ENCODE measurements around the gene SRPK2. TPM values are rescaled to one million over a fixed set of nuclear protein-coding genes. Genes with fewer than 3 reads are reported as not detected.

SRPK2 gene
- total RNA-seq, 1 donor from 2014 or later, result 69.5 TPM

DNA sequence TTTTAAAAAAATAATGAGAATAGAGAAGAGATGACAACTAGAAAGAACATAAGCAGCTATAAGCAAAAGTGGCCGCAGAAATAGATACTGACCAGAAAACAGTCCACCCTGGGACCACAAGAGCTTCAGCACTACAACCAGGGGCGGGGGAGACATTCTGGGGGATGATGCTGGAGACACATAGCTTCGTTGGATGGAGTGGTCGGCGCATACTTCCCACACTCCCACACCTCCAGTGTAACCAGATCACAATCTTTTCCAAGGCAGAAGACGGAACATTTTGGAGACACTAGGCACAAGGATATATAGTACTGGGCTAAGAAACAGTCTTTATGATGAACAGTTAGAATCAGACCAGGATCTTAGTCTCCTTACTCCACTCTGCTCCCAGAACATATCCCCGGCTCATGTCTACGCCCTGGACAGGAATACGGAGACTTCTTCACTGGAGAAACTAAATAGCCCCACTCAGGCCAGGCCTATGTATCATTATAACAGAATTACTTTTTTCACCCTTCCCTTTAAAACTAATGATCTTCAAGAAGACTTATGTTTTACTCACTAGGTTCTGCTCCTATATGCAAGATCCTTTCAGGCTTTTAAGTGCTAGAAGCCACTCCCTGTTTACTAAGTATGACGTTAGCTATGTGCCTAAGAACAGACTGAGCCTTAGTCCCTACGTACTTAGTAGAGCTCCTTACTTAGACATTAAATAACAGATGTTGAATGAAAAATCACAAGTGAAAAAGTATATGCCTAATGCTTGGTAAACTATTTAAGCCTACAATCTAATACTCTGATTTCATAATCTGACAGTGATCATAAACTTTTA, 169.6 kb downstream of the SRPK2 start:
- Mint-ChIP-seq H3K27me3 (ENCODE audit: unreplicated experiment) (no peaks in the 10 kb centered on the region), H3K4me3 (ENCODE audit: unreplicated experiment) (no peak overlapping the region), H3K27ac (ENCODE audit: unreplicated experiment) (no peak overlapping the region), H3K4me1 (ENCODE audit: unreplicated experiment) (peaks cover 45% of the 10 kb centered on the region), H3K9me3 (ENCODE audit: unreplicated experiment) (no peaks in the 10 kb centered on the region), H3K36me3 (ENCODE audit: unreplicated experiment) (peaks cover 3% of the 10 kb centered on the region)
- TF ChIP-seq, protein P1, sequence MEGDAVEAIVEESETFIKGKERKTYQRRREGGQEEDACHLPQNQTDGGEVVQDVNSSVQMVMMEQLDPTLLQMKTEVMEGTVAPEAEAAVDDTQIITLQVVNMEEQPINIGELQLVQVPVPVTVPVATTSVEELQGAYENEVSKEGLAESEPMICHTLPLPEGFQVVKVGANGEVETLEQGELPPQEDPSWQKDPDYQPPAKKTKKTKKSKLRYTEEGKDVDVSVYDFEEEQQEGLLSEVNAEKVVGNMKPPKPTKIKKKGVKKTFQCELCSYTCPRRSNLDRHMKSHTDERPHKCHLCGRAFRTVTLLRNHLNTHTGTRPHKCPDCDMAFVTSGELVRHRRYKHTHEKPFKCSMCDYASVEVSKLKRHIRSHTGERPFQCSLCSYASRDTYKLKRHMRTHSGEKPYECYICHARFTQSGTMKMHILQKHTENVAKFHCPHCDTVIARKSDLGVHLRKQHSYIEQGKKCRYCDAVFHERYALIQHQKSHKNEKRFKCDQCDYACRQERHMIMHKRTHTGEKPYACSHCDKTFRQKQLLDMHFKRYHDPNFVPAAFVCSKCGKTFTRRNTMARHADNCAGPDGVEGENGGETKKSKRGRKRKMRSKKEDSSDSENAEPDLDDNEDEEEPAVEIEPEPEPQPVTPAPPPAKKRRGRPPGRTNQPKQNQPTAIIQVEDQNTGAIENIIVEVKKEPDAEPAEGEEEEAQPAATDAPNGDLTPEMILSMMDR (IDR thresholded peaks at IDR 0.05), result no peak
- no peak for DNase-seq (ENCODE audit: extremely low spot score, unreplicated experiment)

DNA sequence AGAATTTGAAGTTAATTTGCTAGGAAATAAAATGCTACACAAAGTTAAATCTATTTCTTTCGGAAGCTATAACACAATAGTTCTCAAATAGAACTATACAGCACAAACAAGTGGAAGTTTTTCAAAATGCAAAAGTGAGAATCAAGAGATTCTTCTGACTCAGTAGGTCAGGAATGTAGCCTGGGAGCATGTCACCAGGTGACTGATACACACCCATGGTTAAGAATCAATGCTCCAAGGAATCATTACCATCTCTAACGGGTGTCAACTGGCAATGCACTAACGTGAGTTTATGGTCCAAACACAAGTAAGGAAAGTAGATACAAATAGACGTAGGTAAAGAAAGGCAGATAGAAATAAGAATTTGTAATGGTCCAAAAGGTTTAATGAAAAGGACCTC, 170.5 kb downstream of the SRPK2 start:
- no peak overlapping the region for H3K27ac Mint-ChIP-seq (ENCODE audit: unreplicated experiment)

DNA sequence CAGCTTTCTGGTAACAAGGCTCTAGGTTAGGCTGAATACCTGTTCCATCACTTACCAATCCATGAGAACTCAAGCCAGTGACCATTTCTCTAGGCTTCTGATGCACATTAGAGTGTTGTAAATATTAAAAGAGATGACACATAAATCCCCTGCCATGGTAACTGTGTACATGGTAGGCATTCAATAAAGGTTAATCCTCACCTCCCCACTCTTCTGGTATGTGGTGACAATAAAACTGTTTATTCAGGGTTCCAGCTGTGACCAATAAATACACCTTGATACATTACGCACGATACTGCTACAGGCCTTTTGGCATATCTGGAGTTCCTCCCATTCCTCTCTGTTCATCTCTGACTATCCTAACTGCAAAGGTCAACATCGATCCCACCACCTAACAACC, 171.9 kb downstream of the SRPK2 start:
- Mint-ChIP-seq H3K4me3 (ENCODE audit: unreplicated experiment) (no peak overlapping the region), H3K27ac (ENCODE audit: unreplicated experiment) (no peak overlapping the region), H3K27me3 (ENCODE audit: unreplicated experiment) (no peaks in the 10 kb centered on the region), H3K9me3 (ENCODE audit: unreplicated experiment) (no peaks in the 10 kb centered on the region), H3K4me1 (ENCODE audit: unreplicated experiment) (peaks cover 31% of the 10 kb centered on the region), H3K36me3 (ENCODE audit: unreplicated experiment) (peaks cover 3% of the 10 kb centered on the region)
- no peak for DNase-seq (ENCODE audit: extremely low spot score, unreplicated experiment)
- TF ChIP-seq, protein P1 (IDR thresholded peaks at IDR 0.05), result no peak

More for the DNA sequence above, 170.5 kb downstream of the SRPK2 start:
- Mint-ChIP-seq H3K27me3 (ENCODE audit: unreplicated experiment) (no peaks in the 10 kb centered on the region), H3K9me3 (ENCODE audit: unreplicated experiment) (no peaks in the 10 kb centered on the region), H3K4me1 (ENCODE audit: unreplicated experiment) (peaks cover 39% of the 10 kb centered on the region), H3K36me3 (ENCODE audit: unreplicated experiment) (peaks cover 3% of the 10 kb centered on the region), H3K4me3 (ENCODE audit: unreplicated experiment) (no peak overlapping the region)
- no peak for DNase-seq (ENCODE audit: extremely low spot score, unreplicated experiment)
- TF ChIP-seq, protein P1 (IDR thresholded peaks at IDR 0.05), result no peak

DNA sequence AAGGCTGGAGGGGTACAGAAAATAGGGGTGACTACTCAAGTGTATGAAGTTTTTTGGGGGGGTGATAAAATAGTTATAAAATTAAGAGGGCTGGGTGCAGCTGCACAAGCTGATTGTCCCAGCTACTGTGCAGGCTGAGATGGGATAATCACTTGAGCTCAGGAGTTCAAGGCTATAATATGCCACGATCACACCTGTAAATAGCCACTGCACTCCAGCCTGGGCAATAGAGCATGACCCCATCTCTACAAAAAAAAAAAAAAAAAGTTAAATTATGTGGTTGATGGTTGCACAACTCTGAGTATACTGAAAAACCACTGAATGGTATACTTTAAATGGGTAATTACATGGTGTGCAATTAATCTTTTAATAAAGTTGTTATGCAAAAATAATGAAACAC, 172.9 kb downstream of the SRPK2 start:
- H3K4me3 Mint-ChIP-seq (ENCODE audit: unreplicated experiment), result no peak overlapping the region
- H3K9me3 Mint-ChIP-seq (ENCODE audit: unreplicated experiment), result no peaks in the 10 kb centered on the region
- TF ChIP-seq, protein P1 (IDR thresholded peaks at IDR 0.05), result no peak
- H3K36me3 Mint-ChIP-seq (ENCODE audit: unreplicated experiment), result peaks cover 3% of the 10 kb centered on the region
- no peak for DNase-seq (ENCODE audit: extremely low spot score, unreplicated experiment)
- no peaks in the 10 kb centered on the region for H3K27me3 Mint-ChIP-seq (ENCODE audit: unreplicated experiment)
- H3K4me1 Mint-ChIP-seq (ENCODE audit: unreplicated experiment), result peaks cover 31% of the 10 kb centered on the region
- no peak overlapping the region for H3K27ac Mint-ChIP-seq (ENCODE audit: unreplicated experiment)

DNA sequence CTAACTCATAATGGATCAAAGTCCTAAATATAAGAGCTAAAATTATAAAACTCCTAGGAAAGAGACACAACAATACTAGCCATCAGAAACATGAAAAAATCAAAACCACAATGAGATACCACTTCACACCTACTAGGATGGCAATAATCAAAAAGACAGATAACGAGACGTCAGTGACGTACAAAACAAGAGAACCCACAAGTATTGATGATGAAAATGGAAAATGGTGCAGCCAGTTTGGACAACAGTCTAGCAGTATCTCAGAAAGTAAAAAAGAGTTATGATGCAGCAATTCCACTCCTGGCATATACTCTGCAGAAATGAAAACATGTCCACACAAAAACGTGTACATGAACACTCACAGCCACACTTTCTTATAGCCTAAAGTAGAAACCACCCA, 173.5 kb downstream of the SRPK2 start:
- DNase-seq (ENCODE audit: extremely low spot score, unreplicated experiment), result no peak
- TF ChIP-seq, protein P1 (IDR thresholded peaks at IDR 0.05), result no peak
- Mint-ChIP-seq H3K36me3 (ENCODE audit: unreplicated experiment) (peaks cover 3% of the 10 kb centered on the region), H3K4me1 (ENCODE audit: unreplicated experiment) (peaks cover 32% of the 10 kb centered on the region), H3K9me3 (ENCODE audit: unreplicated experiment) (no peaks in the 10 kb centered on the region), H3K27ac (ENCODE audit: unreplicated experiment) (no peak overlapping the region), H3K4me3 (ENCODE audit: unreplicated experiment) (no peak overlapping the region), H3K27me3 (ENCODE audit: unreplicated experiment) (no peaks in the 10 kb centered on the region)
